M059J (cell line): ENCODE measurements around the gene DACT2. TPM values are rescaled to one million over a fixed set of nuclear protein-coding genes. Genes with fewer than 3 reads are reported as not detected.
A peak's percentile ranks its signal among the peaks of the same experiment; 100 is the strongest.
"Not testable (repeated sequence)": the region's sequence is repeated elsewhere in the genome, so short reads cannot be mapped to it uniquely, and the experiment has no call there.

Experiments
- DNase-seq: peaks from one replicate; pipeline ENCODE4 v3.0.0-alpha.2; 2012; ENCODE audit warnings: low read depth
- total RNA-seq: library from RNA; depleted of rRNA; stranded (reverse); fragments of >200 nt; shearing (Covaris generic); gene quantifications from 2 replicates; pipeline ENCODE4 v1.2.3, GENCODE V29; 2014

DACT2 gene
- total RNA-seq, 1 experiment from 2014 or later = not detected

DNA sequence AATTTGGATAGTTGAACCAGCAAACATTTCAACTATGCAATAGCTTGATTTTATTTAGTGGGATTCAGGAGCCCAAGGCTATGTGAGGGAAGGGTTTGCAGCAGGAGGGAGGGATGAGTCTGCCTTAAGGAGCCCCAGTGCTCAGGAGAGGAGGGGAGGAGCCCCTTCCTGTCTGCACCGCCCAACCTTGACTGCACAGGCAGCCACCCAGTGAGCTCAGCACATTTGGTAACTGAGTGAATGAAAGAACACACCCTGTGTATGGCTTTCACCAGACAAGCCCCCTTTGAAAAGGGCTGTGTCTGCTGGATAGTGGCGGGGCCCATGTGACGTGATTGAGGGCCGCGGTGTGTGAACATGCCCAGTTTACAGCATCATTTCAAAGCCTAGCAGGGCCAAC is 17.0 kb downstream of the DACT2 start:
- no peak for DNase-seq

DNA sequence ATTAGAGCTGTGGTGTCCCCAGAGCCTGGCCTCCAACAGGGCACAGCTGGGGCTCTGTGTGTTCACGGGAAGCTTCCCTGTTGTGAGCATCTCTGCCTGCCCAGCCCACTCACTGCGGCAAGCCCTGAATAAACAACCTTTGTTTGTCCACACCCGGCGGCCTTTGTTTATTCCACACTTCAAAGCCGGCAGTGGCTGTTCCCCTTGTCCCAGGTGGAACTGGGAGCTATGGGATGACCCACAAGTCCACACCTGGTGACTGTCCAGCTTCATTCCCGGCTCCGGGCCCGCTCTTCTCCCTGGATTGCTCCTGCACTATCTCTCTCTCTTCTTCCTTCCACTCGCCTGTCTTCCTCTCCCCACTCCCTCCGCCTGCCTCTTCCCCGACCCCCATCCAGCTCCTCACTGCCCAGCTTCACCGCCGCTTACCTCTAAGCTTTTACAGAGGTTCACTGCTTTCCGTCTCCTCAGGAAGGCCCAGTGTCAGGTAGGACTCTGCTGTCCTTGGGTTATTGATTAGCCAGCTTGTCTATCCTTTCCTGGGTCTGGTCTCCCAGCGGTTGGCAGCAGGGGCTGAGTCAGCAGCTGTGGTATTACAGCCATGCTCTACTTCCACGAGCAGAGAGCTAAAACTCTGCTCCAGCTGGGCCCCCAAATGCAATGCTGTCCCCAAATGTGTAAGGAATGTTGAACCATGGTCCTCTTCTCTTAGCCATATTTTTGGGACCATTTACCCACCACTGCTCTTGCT is 17.8 kb downstream of the DACT2 start:
- DNase-seq = no peak

DNA sequence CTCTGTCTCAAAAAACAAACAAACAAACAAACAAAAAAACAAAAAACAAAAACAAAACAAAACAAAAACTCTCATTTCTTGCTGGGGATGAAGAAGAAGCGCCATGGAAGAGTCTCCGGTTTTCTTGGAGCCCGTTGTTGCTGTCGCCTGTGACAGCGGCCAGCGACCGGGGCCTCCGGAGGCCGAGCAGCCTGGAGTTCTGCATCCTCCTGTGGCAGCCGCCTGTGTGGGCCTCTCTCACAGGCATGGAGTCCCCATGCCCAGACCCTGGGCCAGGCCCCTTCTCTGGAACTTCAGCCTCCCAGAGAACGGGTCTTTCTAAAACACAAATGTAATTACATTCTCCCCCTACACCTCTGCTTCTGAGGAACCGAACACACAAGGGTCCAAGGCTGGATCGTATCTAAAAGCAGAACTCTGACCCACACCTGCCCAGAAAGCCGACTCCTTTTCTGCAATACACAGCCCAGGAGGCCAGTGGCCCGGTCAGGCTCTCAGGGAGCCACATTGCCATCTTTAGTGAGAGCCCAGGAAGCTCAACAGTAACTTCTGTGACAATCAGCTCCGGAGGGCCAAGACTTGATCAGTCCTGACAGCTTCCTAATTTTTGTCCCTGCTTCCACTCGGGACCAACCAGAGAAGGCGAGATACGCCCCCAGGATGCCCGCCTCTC is 18.5 kb downstream of the DACT2 start:
- DNase-seq = no peak

DNA sequence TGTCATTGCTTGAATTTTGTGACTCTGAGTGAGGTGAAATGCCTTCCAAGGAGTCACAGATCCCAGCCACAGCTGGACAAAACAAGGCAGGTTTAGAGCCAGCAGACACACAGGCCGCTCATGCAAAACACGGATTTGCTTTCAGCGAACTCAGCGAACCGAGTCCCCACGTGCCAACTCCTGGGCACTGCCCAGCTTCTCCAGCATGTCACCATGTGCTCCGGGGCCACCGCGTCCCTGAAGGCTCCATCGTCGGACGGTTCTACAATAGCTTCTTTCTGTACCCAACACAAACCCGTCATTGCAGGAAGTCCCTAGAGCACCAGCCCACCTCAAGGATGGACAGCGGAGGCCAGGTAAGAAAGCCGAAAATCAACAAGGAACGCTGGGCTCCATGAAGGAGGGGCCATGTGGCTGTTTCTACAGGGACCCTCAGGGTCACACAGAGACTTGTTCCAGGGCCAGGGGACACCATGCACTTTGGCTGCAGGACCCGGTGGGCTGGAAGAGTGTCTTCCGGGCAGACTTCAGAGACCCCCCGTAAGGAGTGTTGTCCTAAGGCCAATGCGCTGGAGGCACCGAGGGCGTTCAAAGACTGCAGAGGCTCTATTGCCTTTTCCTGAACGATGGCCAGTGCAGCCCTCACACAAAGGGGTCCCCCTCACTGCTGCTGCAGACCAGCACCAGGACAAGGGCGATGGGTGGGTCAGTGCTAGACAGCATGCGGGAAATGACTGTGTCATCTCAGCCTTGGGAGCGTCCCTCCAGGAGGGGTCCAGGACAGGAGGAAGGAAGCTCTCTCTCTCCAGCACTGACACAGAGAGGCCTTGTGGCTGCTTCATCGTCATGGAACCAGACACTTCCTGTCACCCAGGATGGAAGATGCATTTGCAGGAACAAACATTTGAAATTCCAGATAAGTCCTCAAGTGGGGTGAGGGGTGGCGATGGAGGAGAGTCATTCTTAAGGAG is 19.8 kb downstream of the DACT2 start:
- no peak for DNase-seq

- no peak for DNase-seq
Measured at GRCh38 chr6:168297643-168298042, 21.9 kb downstream of the DACT2 start.

DNA sequence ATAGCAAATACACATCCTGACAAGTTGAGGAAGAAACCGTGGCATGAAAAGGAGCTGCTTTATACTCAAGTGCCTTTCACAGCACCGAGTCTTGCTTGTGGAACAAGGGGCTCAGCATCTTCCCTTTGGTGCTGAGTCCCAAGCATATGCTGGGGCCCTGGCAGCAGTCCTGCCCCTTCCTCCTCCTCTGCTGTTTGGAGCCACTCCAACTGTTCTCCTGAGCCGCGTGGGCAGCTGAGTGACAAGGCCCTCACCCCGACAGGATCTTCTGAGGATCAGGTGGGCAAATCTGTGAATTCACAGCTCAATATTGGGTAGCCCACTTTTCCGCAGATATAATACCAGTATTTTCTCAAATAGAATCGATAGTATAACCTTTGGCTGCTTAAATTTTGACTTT is 24.7 kb downstream of the DACT2 start:
- DNase-seq = no peak

DNA sequence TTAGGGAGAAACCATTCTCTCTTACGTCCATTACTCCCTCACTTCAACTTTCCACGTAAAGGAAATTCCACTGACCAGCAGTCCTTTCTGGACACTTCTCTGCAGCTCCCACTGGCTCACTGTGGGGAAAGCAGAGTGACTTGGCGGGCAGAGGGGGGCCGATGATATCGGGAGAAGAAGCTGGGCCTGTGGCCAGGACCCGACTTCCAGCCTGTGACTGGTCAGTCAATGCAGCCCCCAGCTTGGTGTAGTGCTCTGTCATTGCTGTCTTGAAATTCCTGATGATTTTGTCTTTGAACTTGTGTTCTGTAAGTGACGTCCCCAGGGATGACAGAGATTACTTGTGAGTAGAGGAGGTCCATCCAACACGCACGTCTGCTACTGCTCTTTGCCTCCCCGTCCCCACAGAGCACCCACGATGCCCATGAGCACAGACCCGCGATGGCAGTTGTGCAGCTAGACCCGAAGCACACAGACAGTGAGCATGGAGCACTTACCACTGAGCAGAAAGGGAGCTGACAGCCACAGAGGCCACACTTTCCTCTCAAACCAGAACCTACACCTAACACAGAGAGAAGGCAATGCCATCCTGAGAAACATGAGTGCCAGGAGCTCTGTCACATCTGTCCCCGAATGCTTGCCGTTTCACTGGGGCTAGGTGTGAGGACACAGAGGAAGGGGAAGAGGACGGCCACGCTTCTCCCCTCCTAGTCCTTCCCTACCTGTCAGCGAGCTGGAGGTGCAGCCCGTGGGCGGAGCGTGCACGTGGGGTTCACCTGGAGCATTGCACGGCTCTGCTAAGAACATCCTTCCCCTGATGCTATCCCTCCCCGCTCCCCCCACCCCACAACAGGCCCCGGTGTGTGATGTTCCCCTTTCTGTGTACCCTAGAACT is 25.7 kb downstream of the DACT2 start:
- DNase-seq = no peak

- no peak for DNase-seq
Measured at GRCh38 chr6:168292826-168293225, 26.8 kb downstream of the DACT2 start.

DNA sequence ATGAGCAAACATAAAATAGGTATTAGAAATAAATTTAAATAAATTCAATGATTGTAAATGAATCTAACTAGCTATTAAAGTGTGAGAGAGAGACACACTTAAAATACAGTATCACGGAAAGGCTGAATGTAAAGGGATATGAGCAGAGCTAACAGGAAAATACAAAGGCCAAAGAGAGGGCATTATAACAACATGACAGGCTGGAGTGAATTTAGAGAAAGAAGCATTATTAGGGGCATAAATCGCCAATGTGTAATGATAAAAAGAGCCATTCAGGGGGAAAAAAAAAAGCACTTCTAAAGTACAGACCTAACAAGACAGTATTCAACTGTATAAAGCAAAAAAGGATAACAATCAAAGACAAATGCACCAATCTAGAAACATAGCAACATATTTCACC is 28.1 kb downstream of the DACT2 start:
- no peak for DNase-seq

DNA sequence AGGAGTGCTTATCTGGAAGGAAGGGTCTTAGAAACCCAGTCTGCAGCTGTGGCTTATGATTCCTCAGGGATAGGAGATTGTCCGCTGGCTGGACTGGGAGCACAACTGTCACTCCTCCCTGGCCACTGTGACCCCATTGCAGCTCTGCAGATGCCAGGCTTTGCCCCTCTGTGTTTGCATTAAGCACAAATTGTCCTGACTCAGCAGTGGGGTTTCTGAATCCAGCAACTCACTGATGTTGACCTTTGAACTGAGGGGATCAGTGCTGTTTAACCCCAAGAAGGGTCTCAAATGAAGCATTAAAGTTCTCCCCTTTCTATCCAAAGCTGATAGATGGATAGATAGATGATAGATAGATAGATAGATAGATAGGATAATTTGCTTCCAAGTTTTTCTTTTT is 29.5 kb downstream of the DACT2 start:
- no peak for DNase-seq

- no peak for DNase-seq
Measured at GRCh38 chr6:168289571-168289962, 30.0 kb downstream of the DACT2 start.

GRCh38 chr6:168288781-168289570 is 30.6 kb downstream of the DACT2 start:
- no peak for DNase-seq

DNA sequence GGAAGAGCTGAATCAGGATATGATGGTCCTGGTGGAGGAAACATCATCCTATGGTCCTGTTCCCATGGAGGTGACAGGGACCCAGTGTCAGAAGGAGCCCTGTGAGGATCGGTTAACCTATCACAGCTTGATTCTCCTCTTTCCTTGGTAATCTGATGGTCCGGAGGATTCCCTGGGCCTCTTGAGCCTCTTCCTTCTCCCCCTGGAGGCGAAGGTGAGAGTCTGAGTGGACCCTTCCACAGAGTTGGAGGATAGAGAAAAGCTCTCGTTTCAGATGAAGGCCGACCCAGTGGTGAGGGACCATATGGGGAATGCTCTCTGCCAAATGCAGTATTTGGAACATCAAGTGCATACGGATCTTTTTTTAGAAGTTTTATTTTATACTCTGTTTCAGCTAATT is 32.1 kb downstream of the DACT2 start:
- not testable (repeated sequence) for DNase-seq

- not testable (repeated sequence) for DNase-seq
Measured at GRCh38 chr6:168286771-168287446, 32.7 kb downstream of the DACT2 start.

GRCh38 chr6:168286116-168286515 is 33.5 kb downstream of the DACT2 start:
- no peak for DNase-seq

- no peak for DNase-seq
Measured at GRCh38 chr6:168285456-168285855, 34.1 kb downstream of the DACT2 start.

- peak; percentile 31 for DNase-seq
Measured at GRCh38 chr6:168284187-168284586, 35.4 kb downstream of the DACT2 start.

- no peak for DNase-seq
Measured at GRCh38 chr6:168283686-168284025, 35.9 kb downstream of the DACT2 start.

DNA sequence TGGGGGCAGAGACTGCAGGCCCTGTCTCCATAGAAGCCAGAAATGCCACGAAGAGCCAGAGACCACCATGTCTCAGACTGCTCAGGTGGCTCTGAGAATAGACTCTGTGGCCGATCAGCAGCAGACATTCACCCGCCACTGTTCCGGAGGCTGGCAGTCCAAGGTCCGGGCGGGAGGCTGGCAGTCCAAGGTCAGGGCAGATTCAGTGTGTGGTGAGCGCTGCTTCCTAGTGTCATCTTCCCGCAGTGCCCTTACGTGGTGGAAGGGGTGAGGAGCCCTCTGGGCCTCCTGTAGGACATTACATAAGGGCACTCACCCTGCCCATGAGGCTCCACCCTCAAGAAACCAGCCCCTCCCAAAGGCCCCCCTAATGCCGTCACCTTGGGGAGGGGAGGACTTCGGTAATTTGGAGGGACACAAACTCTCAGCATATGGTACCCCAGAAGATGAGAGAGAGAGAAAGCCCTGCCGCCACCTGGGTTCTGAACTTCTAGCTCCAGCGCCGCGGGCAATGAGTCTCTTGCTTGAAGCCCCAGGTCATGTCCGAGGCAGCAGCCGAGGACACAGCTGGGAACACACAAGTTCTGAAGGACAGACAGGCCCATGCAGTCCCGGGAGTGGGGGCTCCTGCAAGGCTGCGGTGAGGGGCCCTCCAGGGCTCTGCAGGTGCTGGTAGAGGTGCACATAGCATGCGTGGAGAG is 36.4 kb downstream of the DACT2 start:
- DNase-seq = no peak
